ENCODE data around the gene LCE1F. TPM values are rescaled to one million over a fixed set of nuclear protein-coding genes. Genes with fewer than 3 reads are reported as not detected.

The LCE1F gene, protein sequence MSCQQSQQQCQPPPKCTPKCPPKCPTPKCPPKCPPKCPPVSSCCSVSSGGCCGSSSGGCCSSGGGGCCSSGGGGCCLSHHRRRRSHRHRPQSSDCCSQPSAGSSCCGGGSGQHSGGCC
- not detected for total RNA-seq

DNA sequence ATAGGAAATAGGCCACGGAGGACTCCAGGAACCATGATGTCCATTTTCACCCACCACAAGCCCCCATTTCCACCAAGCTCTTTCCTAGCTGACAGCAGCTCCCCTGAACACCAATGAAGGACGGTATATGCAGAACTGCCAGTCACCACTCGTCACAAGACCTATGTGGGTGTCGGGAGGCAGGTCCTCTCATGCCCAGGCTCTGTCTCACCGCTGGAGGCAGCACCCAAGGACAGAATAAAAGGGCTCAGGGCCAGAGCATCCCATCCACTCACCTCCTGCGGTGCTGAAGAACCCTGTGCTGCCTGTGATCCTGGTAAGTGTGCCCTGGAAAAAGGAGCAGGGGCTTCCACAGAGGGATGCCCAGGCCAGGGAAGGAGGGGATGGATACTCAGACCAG lies at the start of gene LCE1F:
LCE1F (plus strand) TSS at position 266 of the 400 bp plus-strand sequence. CDS start 1,232 bp downstream, outside the sequence.
- Mint-ChIP-seq H3K4me3 (no peak within 1 kb of the TSS), H3K9me3 (no peaks in the 10 kb centered on the region), H3K27ac (no peak within 1 kb of the TSS), H3K36me3 (ENCODE audit: low read depth) (no peaks in the 10 kb centered on the region), H3K4me1 (no peaks in the 10 kb centered on the region), H3K27me3 (peaks cover 37% of the 10 kb centered on the region)
- no peak for ATAC-seq (replicated peaks)

DNA sequence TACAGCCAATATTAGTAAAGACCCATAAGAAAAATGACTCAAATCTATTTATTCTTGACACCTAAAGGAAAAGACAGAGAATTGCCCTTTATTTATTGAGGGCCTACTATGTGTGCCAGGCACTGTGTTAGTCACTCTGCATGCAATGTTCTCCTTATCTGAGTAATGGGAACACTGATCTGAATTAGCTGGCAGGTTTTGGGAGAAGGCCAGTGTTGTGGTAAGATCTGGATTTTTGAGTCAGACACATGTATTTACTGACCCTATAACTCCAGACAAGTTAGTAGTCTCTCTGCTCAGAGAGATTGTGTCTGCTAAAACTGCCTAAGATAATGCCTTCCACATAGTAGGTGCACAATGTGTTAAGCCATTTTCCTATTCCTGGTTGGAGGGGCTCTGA lies 49.7 kb upstream of the LCE1F start:
- Mint-ChIP-seq H3K27ac (no peak overlapping the region), H3K4me3 (no peak overlapping the region), H3K27me3 (peaks cover 17% of the 10 kb centered on the region), H3K4me1 (no peaks in the 10 kb centered on the region), H3K36me3 (ENCODE audit: low read depth) (no peaks in the 10 kb centered on the region), H3K9me3 (no peaks in the 10 kb centered on the region)
- ATAC-seq (replicated peaks): no peak

DNA sequence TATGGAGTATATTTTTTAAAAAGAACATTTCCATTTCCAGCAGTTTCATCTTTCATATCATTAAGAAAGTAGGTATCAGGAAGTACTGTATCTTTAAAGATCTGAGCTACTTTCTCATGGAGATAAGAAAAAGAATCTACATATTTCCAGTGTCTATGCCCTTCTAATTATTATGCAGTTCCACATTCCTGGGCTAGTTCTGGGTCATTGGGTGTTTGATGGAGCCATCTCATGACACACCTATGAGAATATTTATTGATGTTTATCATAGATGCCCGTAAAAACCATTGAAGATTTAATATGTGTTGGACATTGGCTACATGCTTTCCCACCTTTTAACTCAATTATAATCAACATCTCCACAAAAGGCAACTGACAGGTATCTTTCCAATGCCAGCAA lies 46.0 kb upstream of the LCE1F start:
- H3K4me1 Mint-ChIP-seq: no peaks in the 10 kb centered on the region
- H3K36me3 Mint-ChIP-seq (ENCODE audit: low read depth): no peaks in the 10 kb centered on the region
- no peak overlapping the region for H3K4me3 Mint-ChIP-seq
- H3K27me3 Mint-ChIP-seq: peaks cover 13% of the 10 kb centered on the region
- ATAC-seq (replicated peaks): no peak
- no peaks in the 10 kb centered on the region for H3K9me3 Mint-ChIP-seq
- H3K27ac Mint-ChIP-seq: no peak overlapping the region

DNA sequence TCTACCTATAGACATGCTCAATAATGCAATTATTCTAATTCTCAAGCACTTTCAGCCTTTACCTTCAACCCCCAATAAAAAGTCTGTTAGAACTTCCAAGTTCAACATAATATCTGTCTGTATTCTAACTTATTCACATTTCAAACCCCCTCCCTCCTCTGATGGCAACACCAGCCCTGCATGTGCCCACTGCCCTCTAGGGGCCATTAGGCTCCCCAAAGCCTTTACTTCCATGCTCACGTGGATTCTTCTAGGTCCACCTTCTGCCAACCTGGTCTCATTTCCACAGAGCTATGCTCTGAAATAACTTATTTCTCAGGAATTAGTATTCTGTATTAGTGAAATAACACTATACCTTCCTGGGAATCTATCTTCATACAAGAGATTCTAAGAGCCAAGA lies 39.3 kb upstream of the LCE1F start:
- no peak for ATAC-seq (replicated peaks)
- Mint-ChIP-seq H3K4me1 (no peaks in the 10 kb centered on the region), H3K27ac (no peak overlapping the region), H3K27me3 (peaks cover 31% of the 10 kb centered on the region), H3K4me3 (no peak overlapping the region), H3K9me3 (no peaks in the 10 kb centered on the region), H3K36me3 (ENCODE audit: low read depth) (no peaks in the 10 kb centered on the region)

DNA sequence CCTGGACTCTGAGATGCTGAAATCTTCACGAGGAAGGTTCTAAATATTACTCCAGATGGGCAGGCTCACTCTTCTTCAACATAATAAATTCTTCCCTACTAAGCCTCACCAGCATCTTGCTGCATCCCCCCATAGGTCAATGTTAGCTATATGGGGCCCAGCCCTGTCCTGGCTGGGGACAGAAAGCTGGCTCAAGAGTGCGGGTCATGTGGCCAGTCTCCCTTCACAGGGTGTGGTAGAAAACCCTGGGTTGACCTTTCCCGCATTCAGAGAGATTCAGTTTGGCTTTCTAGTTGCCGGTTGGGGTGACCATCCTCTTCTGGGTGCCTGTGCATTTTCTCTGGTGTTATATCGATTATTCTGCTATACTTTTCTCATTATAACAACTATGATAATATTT lies 36.9 kb upstream of the LCE1F start:
- ATAC-seq (replicated peaks): no peak
- H3K36me3 Mint-ChIP-seq (ENCODE audit: low read depth): no peaks in the 10 kb centered on the region

DNA sequence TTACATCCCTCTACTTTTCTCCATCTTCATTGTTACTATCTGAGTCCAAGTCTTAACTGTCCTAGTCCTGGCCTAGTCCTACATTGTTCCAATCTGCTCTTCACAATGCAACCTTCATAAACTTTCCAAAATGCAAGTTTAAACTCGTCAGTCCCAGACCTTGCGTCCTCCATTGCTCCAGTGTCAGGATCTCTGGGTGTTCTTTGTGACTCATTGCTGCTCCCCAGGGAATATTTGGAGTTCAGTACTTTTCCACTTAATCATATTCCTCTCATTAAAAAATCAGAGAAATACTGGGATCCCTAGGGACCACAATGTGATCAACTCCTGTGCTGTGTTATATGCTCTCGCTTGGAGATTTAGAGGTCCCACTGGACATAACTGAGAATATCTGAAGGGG lies 35.1 kb upstream of the LCE1F start:
- Mint-ChIP-seq H3K9me3 (no peaks in the 10 kb centered on the region), H3K27ac (no peak overlapping the region), H3K4me3 (no peak overlapping the region), H3K36me3 (ENCODE audit: low read depth) (no peaks in the 10 kb centered on the region), H3K4me1 (no peaks in the 10 kb centered on the region), H3K27me3 (peaks cover 55% of the 10 kb centered on the region)
- ATAC-seq (replicated peaks): no peak

More for the DNA sequence above, 36.9 kb upstream of the LCE1F start:
- peaks cover 43% of the 10 kb centered on the region for H3K27me3 Mint-ChIP-seq
- no peak overlapping the region for H3K27ac Mint-ChIP-seq
- H3K4me1 Mint-ChIP-seq: no peaks in the 10 kb centered on the region
- no peak overlapping the region for H3K4me3 Mint-ChIP-seq
- no peaks in the 10 kb centered on the region for H3K9me3 Mint-ChIP-seq

DNA sequence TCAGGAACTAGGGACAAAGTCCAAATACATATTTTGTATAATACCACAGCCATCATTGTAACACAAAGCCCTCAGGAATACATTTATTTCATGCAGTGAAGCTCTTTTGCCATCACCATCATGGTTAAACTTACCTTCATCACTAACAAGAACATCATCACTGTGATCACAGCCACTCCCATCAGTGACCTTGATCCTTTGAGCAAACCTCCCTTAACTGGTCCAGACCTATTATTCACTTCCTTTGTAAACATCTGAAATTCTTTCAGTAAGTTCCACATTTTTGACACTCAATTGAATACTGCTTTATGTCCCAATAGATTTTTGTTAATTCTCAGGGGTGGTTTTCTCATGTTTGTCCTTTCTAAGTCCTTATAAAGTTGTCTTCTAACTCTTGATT lies 33.3 kb upstream of the LCE1F start:
- H3K36me3 Mint-ChIP-seq (ENCODE audit: low read depth): no peaks in the 10 kb centered on the region
- H3K27ac Mint-ChIP-seq: no peak overlapping the region
- H3K4me3 Mint-ChIP-seq: no peak overlapping the region
- H3K9me3 Mint-ChIP-seq: no peaks in the 10 kb centered on the region
- H3K27me3 Mint-ChIP-seq: peaks cover 53% of the 10 kb centered on the region
- ATAC-seq (replicated peaks): no peak
- no peaks in the 10 kb centered on the region for H3K4me1 Mint-ChIP-seq

DNA sequence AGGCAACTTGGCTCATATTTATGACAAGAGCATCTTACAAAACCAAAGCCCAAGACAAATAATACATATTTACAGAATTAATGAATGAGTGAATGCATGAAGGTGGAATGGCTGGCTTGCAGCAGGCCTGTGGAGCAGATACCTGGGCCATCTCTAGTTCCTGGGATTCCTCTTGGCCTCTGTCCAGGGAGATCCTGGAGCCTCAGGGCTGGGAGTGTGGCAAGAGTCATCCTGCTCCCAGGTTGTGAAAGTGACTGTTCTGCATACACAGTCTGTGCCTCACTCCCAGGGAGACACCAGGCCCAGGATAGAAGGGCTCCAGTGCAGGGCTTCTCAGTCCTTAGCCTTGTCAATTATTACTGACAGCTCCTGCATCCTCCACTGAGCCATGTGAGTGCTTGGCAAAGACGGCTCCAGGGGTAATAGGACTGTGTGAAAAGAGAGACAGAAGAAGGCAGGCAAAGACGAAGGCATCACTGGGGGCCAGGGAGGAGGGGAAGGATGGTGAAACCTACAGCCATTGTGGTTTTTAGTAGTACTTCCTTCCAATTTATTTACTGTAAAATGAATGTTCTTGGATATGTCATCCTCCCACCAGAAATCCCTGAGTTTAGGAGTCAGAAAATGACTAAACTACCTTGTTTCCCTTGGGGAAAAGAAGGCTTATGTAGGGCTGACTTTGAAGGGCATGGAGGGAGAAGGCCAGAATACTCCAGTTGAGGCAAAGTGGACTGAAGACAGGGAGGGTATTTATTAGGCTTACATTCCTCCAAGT lies 31.4 kb upstream of the LCE1F start:
- Mint-ChIP-seq H3K27me3 (peaks cover 49% of the 10 kb centered on the region), H3K36me3 (ENCODE audit: low read depth) (no peaks in the 10 kb centered on the region), H3K9me3 (no peaks in the 10 kb centered on the region), H3K27ac (no peak overlapping the region), H3K4me1 (no peaks in the 10 kb centered on the region), H3K4me3 (no peak overlapping the region)
- no peak for ATAC-seq (replicated peaks)

DNA sequence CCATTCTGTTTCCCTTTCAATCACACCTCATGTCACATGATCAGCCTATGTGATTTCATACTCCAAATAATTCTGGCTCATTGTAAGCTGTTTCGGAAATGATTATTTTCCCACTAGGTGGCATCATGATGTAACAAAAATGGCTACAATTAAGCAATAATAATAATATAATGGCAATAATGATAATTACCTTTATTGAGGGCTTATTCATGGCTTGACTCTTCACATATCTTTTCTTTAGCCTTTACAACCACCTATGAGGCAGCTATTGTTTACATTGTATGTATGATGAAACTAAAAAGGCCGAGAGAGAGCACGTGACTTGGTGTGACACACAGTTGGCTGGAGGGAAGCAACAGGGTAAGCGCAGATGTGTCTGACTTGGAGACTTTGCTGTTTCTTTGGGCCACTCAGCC lies 29.6 kb upstream of the LCE1F start:
- ATAC-seq (replicated peaks): no peak
- no peak overlapping the region for H3K27ac Mint-ChIP-seq
- H3K27me3 Mint-ChIP-seq: peaks cover 51% of the 10 kb centered on the region
- no peak overlapping the region for H3K4me3 Mint-ChIP-seq
- no peaks in the 10 kb centered on the region for H3K4me1 Mint-ChIP-seq
- no peaks in the 10 kb centered on the region for H3K9me3 Mint-ChIP-seq
- H3K36me3 Mint-ChIP-seq (ENCODE audit: low read depth): no peaks in the 10 kb centered on the region

DNA sequence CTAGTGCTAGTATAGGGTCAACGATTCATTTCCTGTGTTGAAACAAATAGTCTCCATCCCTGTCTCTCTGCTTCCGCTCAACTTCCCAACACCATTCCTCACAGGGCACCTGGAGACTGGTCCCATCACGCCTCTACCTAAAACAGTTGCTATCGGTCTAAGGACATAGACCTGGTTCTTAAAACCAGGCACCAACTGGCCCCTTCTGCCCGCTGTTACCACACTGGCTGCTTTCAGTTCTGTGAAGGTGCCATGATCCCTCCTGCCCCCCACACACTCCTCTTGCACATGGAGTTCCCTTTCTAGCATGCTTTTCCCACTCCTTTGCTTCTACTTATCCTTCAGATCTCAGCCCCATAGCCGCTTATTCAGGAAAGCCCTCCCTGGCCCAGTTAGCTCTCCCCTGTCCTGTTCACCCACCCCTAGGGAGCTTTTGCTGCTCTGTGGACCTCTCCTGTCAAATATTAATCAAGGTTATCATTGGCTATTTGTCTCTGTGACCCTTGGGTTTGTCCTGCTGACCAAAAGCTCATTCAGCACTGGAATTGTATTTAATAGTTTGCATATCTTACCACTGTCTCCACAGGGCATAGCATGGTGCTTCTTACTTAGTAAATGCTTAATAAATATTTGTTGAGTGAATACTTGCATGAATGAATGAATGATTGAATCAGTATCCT lies 29.0 kb upstream of the LCE1F start:
- Mint-ChIP-seq H3K9me3 (no peaks in the 10 kb centered on the region), H3K4me3 (no peak overlapping the region), H3K36me3 (ENCODE audit: low read depth) (no peaks in the 10 kb centered on the region), H3K4me1 (no peaks in the 10 kb centered on the region), H3K27ac (no peak overlapping the region), H3K27me3 (peaks cover 56% of the 10 kb centered on the region)
- ATAC-seq (replicated peaks): no peak

DNA sequence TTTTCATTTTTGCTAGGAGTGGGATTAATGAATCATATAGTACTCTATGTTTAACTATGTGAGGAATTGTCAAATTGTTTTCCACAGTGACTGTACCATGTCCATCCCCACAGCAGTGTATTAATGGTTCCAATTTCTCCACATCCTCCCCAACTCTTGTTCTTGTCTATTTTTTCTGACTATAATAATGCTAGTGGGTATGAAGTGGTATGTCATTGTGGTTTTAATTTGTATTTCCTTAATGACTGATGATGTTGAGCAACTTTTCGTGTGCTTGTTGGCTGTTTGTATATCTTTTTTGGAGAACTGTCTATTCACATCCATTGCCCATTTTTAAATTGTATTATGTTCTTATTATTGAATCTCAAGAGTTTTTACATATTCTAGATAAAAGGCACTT lies 27.1 kb upstream of the LCE1F start:
- Mint-ChIP-seq H3K27me3 (peaks cover 56% of the 10 kb centered on the region), H3K27ac (no peak overlapping the region), H3K9me3 (no peaks in the 10 kb centered on the region), H3K4me3 (no peak overlapping the region), H3K36me3 (ENCODE audit: low read depth) (no peaks in the 10 kb centered on the region), H3K4me1 (no peaks in the 10 kb centered on the region)
- ATAC-seq (replicated peaks): no peak

DNA sequence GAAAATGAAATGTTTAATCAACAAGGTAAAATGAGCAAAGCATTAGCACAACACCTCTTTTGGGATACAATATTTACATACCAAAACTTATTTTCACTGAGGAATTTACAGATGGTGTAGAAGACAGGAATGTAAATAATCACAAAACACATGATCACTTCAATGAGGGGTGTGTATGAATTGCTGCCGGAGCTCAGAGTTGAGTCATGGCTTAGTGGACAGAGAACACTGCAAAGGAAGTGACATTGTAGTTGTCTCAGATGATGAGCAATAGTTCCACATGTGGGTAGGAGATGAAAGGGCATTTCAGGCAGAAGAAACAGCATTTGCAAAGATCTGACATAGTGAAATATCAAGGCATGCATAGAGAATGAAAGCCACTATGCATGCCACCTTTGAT lies 22.7 kb upstream of the LCE1F start:
- no peak overlapping the region for H3K4me3 Mint-ChIP-seq
- no peaks in the 10 kb centered on the region for H3K4me1 Mint-ChIP-seq
- ATAC-seq (replicated peaks): peak; percentile 57
- H3K27ac Mint-ChIP-seq: no peak overlapping the region
- peaks cover 70% of the 10 kb centered on the region for H3K27me3 Mint-ChIP-seq
- no peaks in the 10 kb centered on the region for H3K36me3 Mint-ChIP-seq (ENCODE audit: low read depth)
- H3K9me3 Mint-ChIP-seq: no peaks in the 10 kb centered on the region

DNA sequence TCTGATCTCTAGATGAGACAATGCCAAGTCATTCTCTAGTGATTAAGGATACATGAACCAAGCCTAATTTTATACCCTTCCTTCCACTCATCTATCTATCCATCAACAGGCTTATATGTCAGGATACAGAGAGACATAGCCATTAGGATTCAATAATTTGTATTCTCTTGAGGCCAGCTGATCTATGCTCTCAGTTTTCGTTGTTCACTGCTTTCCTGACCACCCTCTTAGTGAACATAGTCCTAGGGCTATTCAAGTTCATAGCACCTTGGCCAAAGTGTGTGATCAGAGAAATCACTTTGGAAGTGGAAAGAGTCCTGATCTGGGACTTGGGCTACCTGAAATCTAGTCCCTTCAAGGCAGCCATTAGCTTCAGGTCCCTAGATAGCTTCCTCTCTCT lies 21.4 kb upstream of the LCE1F start:
- ATAC-seq (replicated peaks): no peak
- Mint-ChIP-seq H3K27ac (no peak overlapping the region), H3K9me3 (no peaks in the 10 kb centered on the region), H3K27me3 (peaks cover 73% of the 10 kb centered on the region), H3K4me3 (no peak overlapping the region), H3K36me3 (ENCODE audit: low read depth) (no peaks in the 10 kb centered on the region), H3K4me1 (no peaks in the 10 kb centered on the region)

DNA sequence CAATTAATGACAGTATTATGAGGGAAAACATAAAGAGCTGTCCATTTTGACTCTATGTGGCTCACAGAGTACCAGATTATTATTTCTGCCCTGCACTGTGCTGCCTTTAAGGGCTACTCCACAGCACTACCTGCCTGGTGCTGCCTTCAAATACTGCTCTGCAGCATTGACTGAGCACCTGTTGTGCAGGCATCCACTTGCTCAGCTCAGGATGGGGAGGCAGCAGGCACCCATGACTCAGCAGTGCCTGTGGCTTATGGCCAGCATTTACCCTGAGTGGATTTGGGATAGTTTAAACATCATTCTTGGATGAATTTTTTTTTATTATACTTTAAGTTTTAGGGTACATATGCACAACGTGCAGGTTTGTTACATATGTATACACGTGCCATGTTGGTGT lies 18.1 kb upstream of the LCE1F start:
- H3K27ac Mint-ChIP-seq: no peak overlapping the region
- H3K27me3 Mint-ChIP-seq: peaks cover 67% of the 10 kb centered on the region
- H3K9me3 Mint-ChIP-seq: no peaks in the 10 kb centered on the region
- no peaks in the 10 kb centered on the region for H3K4me1 Mint-ChIP-seq
- H3K4me3 Mint-ChIP-seq: no peak overlapping the region
- no peak for ATAC-seq (replicated peaks)
- H3K36me3 Mint-ChIP-seq (ENCODE audit: low read depth): no peaks in the 10 kb centered on the region

DNA sequence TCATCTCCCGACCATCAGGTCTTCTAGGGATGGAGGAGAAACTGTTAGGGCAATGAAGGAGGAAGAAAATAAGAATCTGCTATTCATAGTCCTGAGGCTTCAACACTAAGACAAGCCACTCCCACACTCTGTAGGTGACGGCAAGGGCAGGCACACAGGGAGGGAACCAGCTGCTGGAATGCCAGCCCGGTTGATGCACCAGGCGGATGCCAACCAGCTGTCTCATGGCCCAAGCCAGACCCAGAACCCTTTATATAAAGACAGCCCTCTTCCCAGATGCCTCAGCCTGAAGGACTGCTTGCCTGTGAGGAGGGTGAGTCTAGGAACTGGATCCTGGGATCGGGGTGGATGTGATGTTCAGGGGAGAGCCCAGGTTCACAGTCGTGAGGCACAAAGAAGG lies 17.2 kb upstream of the LCE1F start, which contains the start of gene KPRP:
KPRP (plus strand) TSS at position 279 of the 400 bp plus-strand sequence. CDS start 1,564 bp downstream, outside the sequence.
- Mint-ChIP-seq H3K27ac (no peak within 1 kb of the TSS), H3K27me3 (peaks cover 62% of the 10 kb centered on the region), H3K36me3 (ENCODE audit: low read depth) (no peaks in the 10 kb centered on the region), H3K4me3 (no peak within 1 kb of the TSS), H3K9me3 (no peaks in the 10 kb centered on the region), H3K4me1 (no peaks in the 10 kb centered on the region)
- ATAC-seq (replicated peaks): no peak
